NB4 (cell line): ENCODE measurements around the gene GRAMD2B.

ENCODE experiments used
- DNase-seq: peaks from one replicate; pipeline ENCODE4 v3.0.0; 2010; ENCODE audit warnings: low read depth
- H3K4me3 ChIP-seq: one replicate; pipeline ENCODE4 v1.5.1; 2011; ENCODE audit warnings: mild to moderate bottlenecking, low read depth, low read length, moderate library complexity
- MYC ChIP-seq: IDR thresholded peaks from 2 replicates; pipeline ENCODE4 v1.6.1; 2011; ENCODE audit warnings: low read depth, low read length
- POLR2A ChIP-seq: IDR thresholded peaks from 2 replicates; pipeline ENCODE4 v1.6.1; 2011; ENCODE audit warnings: mild to moderate bottlenecking; ENCODE audit not compliant: insufficient read length; ENCODE audit errors: extremely low read depth
- TF ChIP-seq, protein P1 (sequence below): IDR thresholded peaks from one replicate; pipeline ENCODE4 v1.5.1; 2012; ENCODE audit warnings: low read depth, low read length
- TF ChIP-seq, protein P2 (sequence below): IDR thresholded peaks from 2 replicates; pipeline ENCODE4 v1.6.1; 2011; ENCODE audit warnings: low read depth, low read length

GRAMD2B gene

DNA sequence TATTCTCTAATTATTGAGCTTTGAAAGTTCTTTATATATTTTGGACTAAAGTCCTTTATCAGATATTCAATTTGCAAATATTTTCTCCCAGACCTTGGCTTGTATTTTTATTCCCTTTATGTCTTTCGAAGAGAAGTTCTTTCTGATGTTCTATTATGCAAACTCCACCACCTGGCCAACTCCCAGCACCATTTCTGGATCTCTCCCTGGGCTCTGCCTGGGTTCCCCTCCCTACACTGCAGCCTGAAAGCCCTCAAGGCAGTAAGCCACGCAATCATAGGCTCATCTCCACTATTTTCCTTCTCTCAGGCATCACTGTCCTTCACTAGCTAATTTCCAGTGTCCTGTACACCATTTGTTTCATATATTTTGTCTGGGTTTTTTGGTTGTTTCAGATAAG is 76.1 kb downstream of the GRAMD2B start:
- DNase-seq: no peak
- TF ChIP-seq MYC (no peak), POLR2A (no peak)
- TF ChIP-seq, protein P1, sequence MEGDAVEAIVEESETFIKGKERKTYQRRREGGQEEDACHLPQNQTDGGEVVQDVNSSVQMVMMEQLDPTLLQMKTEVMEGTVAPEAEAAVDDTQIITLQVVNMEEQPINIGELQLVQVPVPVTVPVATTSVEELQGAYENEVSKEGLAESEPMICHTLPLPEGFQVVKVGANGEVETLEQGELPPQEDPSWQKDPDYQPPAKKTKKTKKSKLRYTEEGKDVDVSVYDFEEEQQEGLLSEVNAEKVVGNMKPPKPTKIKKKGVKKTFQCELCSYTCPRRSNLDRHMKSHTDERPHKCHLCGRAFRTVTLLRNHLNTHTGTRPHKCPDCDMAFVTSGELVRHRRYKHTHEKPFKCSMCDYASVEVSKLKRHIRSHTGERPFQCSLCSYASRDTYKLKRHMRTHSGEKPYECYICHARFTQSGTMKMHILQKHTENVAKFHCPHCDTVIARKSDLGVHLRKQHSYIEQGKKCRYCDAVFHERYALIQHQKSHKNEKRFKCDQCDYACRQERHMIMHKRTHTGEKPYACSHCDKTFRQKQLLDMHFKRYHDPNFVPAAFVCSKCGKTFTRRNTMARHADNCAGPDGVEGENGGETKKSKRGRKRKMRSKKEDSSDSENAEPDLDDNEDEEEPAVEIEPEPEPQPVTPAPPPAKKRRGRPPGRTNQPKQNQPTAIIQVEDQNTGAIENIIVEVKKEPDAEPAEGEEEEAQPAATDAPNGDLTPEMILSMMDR: no peak
- TF ChIP-seq, protein P2, sequence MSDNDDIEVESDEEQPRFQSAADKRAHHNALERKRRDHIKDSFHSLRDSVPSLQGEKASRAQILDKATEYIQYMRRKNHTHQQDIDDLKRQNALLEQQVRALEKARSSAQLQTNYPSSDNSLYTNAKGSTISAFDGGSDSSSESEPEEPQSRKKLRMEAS: no peak
- H3K4me3 ChIP-seq: no peak overlapping the region

DNA sequence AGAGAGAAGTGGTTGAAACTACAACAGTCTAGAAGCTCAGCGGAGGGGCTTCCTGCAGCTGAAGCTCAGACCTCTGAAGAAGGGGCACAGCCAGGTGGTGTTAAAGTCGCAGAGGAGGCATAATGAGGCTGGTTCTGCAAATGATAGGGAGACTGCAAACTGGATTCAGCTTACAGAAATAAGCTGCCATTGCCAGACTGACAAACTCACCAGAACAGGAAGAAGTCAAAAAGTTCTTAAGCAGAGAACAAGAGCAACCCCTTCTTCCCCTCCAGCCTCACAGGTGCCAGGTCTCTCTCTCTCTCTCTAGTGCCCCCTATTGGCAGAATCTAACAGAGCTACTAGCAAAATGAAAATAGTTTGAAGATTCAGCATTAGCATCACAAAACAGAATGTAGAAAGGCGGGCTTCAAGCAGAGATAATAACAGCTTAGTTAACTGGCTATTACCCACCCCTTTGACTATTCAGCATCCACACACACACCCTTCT is 76.7 kb downstream of the GRAMD2B start:
- no peak overlapping the region for H3K4me3 ChIP-seq
- TF ChIP-seq MYC: no peak
- TF ChIP-seq, protein P1: peak; percentile 73
- peak; percentile 61 for DNase-seq

DNA sequence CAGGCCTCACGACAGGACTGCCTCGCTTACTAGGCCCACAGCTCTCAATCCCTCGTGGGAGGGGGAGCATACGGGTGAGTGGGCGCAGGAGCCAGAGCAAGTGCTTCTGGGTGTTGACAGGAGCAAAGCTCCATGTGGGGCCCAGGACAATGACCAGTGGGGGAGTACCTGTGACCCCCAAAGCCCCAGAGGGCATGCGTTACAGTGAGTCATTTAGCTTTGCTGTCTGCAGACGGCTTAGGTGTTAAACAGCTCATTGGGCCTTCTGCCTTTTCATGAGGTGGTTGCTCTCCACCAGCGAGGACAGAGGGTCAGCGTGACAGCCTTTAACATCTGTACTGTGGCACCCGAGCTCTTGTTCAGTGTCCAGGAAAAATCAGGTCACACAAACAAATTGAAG is 78.2 kb downstream of the GRAMD2B start:
- no peak for DNase-seq
- TF ChIP-seq, protein P1: no peak
- TF ChIP-seq POLR2A (no peak), MYC (no peak)
- TF ChIP-seq, protein P2: no peak
- no peak overlapping the region for H3K4me3 ChIP-seq

DNA sequence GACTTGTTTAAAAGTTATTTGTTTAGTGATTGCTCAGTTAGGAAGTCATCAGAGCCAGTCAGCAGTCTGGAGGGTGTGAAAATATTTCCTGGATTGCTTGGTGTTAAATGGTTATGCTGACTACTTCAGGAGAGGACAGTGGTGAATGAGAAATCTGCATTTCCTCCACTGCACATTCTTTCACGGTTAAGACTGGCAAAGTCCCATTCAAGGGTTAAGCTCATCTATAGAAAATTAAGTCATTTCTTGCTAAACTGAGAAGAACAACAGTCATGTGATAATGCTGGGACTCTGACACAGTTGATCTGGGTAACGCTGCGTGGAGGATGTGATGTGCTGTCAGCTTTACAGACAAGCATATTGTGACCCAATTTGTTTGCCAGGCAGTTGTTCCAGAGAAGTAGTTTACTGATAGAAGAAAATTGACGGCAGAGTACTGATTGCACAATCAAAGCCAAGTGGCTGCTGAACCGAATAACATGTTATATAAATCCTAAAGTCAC is 80.4 kb downstream of the GRAMD2B start:
- DNase-seq: no peak
- TF ChIP-seq, protein P2: no peak
- no peak for TF ChIP-seq MYC
- H3K4me3 ChIP-seq: no peak overlapping the region

DNA sequence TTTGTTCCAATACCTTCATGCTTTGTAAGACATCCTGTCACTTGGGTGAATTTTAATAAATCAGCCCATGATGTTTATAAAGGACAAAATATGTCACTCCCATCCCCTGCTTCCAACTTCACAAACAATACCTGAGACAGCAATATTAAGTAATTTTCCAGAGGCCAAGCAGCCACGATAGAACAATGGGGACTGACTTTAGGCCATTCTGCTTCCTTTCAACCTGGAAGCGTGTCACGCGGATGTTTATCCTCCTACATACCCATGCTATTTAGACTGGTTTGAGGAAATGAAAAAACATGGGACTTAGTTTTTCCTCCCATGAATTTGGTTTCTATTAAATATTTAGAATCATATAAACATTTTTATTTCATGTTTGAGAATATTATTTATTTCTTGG is 82.9 kb downstream of the GRAMD2B start:
- TF ChIP-seq, protein P1: no peak
- TF ChIP-seq MYC (no peak), POLR2A (no peak)
- TF ChIP-seq, protein P2: no peak
- DNase-seq: no peak
- H3K4me3 ChIP-seq: no peak overlapping the region

DNA sequence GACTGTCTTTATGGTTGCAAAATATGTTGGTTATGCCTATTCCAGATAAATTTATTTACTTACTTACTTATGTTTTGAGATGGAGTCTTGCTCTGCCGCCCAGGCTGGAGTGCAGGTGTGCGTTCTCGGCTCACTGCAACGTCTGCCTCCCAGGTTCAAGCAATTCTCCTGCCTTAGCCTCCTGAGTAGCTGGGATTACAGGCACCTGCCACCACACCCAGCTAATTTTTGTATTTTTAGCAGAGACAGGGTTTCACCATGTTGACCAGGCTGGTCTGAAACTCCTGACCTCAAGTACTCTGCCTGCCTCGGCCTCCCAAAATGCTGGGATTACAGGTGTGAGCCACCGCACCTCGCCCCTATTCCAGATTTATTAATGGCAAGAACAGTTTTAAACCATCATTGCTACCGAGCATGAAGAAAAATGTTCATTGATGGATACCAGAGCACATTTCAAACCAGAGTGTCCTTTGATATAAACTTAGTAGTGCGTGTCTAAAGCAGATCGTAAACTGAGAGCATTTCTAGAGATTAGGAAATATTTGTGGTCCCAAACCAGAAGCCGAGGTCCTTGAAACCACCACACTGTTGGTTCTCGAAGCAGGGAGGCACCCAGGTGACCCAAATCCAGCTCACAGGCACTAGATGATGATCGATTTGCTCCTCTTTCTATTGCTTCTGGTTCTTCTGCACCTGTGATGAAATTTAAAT is 85.2 kb downstream of the GRAMD2B start:
- peak overlapping the region; percentile 43 for H3K4me3 ChIP-seq
- peak; percentile 75 for DNase-seq
- TF ChIP-seq POLR2A (no peak), MYC (no peak)

DNA sequence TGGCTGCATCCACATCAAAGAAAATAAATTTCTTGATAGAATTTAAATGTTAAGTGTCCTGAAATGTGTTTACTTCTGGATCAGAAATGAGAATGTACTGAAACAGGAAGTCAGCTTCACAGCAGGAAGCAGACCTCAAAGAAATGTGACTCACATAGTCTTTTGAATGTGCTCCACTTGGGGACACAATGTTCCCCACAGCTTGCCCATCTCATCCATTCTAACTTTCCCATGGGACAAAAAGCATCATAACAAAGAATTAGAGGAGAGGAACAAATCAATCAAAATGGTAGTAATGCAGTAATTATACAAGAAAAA is 85.7 kb downstream of the GRAMD2B start:
- peak; percentile 85 for DNase-seq
- peak overlapping the region; percentile 43 for H3K4me3 ChIP-seq
- TF ChIP-seq MYC: no peak
- no peak for TF ChIP-seq POLR2A
- TF ChIP-seq, protein P1: no peak
- TF ChIP-seq, protein P2: peak; percentile 35; the same call in 1 of the 2 replicates
